ENCODE measurements around the gene MBTPS1.
"Not testable (repeated sequence)": the region's sequence is repeated elsewhere in the genome, so short reads cannot be mapped to it uniquely, and the experiment has no call there.

The MBTPS1 gene

DNA sequence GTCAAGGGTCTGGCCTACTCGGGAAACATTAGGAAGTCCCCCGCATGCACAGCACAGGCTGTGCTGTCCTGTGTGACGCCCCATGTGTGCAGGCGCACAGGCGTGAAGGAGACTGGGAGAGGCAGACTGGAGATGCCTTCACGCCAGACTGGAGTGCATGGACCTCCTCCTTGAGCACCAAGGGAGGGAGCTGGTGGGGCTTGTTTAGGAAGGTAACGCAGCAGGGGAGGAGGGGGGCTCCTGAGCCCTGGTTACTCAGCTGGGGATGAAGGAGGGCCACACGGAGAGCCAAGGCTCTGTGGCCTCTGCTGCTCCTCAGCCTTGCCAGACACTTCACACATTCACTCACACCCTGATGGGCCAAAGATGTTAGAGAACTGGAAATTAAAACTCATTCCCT lies 20.5 kb upstream of the MBTPS1 start:
- DNase-seq (ENCODE audit: low read depth): no peak

DNA sequence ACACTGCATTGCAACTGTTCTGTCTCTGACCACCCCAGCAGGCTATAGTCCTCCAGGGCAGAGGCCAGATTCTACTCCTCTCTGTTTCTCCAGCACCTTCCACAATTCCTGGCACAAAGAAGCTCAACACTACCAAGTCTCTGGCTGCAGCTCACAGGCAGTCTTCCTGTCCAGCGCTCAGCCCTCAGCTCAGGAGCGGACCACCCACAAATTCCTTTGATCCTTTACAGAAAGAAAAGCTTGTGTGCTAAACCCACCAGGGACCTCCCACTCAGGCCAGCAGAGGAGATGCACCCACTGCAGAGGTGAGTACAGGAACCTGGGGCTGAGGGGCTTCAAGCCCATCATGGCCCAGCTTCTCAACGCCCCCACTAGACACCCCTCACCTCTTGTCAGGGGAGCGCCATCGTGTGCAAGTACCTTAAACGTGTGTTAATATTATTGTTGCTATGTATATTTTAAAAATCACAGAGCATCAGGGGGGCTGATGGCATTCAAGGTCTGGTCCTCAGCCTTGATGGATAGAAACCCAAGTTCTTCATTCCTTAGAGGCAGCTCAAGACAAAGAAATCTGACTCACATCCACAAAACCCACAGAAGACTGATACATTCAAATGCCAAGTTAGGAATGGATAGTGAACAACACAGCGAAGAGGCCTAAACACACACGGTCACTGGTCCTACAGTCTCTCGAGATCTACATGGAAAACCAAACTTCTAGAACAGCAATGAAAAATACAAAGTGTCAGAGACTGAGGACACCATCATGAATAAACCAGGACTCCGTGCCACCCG lies 19.8 kb upstream of the MBTPS1 start:
- DNase-seq (ENCODE audit: low read depth): no peak

DNA sequence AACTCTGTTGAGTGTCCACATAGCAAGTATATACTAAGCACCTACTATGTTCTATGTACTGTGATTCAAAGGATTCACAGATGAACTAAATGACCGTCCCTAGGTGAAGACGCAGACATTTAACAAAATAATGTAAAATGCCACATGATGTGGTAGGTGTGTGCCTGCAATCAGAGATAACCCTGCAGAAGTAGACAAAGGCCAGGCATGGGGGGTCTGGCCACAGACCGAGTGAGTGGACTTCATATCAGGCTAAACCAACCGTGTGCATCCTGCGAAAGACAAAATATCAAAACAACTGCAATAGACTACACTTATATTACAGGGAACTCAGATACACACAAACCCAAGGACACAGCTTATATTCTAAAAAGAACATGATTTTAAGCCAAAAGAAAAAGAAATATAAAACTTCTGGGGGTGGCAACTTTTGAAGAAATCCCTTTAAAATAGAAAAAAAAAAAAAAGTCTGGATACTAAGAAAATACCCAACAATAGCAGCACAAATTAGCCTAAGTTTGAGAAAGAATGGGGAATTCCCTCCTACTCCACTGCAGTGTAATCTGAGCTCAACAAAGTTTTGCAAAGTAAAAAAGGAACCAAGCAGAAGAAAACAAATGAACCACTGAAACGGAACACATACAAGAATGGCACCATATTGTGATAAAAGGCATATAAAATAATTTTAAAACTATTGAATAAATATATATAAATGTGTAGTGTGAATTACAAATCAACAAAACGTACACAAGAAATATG lies 16.0 kb upstream of the MBTPS1 start:
- no peak for DNase-seq (ENCODE audit: low read depth)

DNA sequence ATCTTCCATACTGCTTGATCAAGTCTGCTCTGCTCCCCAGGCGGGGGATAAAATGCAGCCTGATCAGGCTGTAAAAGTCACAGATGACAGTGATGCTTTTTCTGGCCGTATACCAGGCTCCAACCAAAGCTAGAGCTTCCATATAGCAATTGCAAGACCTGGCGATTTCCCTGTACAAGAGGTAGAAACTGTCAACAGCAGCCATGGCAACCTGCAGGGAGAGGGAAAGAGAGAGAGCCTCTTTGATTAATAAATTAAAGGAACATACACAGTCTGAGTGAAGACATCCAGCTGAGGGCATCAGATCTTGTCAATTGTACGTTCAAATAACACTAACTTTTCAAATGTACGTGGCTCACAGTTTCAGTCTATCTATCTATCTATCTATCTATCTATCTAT lies 14.4 kb upstream of the MBTPS1 start:
- no peak for DNase-seq (ENCODE audit: low read depth)

DNA sequence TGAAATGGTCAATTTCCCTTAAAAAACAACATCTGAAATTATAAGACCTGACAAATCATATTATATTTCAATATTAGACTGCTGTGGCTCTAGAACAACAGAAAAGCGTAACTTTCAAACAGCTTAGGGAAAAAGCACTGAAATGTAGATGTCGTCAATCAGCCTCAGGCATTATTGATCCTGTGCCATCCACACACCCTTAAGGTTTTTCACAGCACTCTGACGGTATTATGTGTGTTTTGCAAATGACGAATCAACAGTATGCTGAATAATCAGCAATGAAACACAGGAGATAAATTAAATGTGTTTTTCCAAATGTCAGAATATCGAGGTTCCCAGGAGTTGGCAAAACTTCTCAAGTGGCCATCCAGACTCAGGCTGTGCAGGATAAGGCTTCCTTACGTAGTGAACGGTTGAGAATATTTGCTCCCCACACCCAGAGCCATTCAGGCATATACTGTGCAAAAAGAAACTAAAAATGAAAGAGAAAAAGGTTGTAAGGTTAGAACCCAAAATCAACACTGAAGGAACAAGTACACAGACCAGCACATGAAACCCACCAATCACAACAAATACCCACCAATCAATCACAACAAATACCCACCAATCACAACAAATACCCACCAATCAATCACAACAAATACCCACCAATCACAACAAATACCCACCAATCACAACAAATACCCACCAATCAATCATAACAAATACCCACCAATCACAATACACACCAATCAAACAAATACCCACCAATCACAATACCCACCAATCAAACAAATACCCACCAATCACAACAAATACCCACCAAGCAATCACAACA lies 7.7 kb upstream of the MBTPS1 start:
- DNase-seq (ENCODE audit: low read depth): no peak

DNA sequence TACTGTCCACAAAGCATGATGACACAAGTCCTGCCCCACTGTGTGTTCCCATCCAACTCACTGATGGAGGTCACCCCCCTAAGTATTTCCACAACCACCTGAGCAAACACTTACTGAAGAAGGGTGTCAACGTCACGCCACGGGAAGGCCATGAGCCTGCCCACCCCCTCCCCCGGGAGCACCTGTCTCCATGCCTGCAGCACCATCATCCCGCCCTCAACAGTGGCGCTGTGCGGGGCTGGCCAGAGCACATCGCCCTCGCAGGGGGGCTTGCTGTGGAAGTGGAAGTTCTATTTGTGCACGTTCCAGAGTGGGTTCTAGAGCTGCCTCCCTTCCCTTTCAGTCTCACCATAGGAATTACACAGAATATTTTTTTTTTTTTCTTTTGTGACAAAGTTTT lies 4.3 kb upstream of the MBTPS1 start:
- DNase-seq (ENCODE audit: low read depth): no peak

DNA sequence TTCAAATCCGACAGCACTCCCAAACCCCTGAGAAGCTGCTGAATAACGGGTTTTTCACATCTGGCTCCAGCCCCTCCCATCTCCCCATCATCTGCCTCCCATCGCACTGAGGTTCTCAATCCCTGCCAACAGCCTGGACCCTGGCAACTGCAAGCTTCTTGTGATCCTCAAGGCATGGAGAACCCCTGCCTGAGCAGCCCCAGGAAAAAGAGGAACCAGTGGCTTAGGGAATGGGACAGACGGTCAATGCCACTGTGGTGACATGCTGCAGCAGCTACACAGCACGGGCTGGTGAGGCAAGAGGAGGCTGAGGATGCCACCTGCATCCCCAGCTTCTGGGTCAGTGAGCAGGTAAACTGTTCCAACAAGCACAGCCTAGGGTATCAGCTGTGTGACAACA lies 3.3 kb upstream of the MBTPS1 start:
- DNase-seq (ENCODE audit: low read depth): no peak

DNA sequence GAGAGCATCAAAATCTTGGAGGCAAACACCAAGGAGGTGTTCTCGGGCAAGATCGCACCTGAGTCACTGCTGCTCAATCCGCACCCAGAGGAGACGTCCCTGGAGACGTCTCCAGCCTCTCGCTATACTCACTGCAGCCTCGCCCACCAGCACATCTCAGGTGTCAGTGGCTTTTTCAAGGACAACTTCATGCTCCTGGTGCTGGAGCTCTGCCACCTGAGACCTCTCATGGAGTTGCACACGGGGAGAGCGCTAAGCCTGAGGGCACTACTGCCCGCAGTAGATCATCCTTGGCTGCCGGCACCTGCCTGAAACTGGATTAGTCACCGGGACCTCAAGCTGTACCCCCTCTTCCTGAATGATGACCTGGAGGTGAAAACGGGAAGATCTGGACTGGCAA lies 2.6 kb upstream of the MBTPS1 start:
- DNase-seq (ENCODE audit: low read depth): no peak

DNA sequence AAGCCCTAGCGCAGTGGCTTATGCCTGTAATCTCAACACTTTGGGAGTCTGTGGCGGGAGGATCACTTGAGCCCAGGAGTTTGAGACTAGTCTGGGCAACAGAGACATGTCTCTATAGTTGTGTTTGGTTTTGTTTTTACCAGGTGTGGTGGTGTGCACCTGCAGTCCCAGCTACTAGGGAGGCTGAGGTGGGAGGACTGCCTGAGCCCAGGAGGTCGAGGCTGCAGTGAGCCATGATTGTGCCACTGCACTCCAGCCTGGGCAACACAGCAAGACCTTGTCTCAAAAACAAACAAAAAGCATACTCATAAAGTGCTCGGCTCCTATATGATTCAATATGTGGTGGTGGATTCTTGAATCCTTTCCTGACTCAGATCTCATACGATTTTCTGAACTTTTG lies 1.6 kb upstream of the MBTPS1 start:
- not testable (repeated sequence) for DNase-seq (ENCODE audit: low read depth)

DNA sequence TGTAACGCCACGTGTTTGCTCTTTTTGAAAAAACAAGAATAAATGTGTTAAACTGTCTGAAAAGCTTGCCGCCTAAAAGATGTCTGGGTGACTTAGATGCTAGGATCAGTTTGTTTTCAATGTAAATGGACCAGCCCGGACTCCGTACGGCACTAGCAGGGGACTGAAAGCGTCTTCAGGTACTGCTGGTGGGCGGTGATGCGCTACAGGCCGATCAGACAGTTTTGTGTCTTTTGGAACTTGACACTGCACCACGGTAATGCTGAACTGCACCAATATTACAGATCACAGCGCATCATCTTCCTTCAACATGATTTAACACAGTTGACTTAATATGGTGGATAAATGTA lies 727 bp upstream of the MBTPS1 start:
- DNase-seq (ENCODE audit: low read depth): no peak

DNA sequence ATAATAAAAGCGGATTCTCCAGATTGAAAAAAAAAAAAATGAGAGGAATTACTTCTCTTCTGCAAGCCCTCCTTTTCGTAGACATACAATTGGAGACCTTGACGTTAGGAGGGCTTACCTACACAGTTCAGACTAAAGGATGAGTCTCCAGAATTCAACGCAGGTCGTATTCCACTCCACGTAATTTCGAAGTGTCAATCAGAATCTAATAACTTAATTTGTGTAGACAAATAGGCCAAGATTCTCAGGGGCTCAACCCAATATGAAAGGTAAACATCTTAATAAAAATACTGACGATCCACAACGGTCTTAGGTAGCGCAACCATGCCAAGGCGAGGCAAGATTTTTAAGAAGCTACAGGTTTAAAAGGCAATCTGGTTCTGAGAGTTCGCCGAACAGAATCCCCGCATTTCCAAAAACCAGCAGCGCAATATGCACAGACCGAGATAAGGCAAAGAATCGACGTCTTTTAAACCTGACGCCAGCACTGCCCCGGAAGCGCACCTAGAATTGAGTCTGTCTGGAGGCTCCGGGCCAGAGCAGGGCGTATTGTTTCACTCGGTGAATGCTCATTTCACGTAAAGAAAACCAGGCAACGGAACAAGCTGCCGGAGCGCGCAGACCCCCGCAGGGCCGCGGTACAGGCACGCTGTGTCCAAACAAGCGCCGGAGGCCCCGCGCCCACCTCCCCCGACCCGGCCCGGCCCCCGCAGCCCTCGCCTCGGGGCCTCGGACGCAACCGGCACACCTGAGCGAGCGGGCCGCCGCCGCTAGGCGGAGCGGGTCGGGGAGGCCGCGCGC lies 623 bp downstream of the MBTPS1 start:
- peak; percentile 24 for DNase-seq (ENCODE audit: low read depth)

DNA sequence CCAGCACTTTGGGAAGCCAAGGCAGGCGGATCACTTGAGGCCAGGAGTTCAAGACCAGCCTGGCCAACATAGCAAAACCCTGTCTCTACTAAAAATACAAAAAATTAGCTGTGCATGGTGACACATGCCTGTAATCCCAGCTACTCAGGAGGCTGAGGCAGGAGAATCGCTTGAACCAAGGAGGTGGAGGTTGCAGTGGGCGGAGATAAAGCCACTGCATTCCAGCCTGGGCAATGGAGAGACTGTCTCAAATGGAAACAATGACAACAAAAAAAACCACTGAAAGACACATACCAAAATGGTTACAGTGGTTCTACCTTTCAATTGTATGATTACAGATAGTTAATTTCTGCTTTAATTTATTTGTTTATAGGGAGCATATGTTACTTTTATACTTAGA lies 4.8 kb downstream of the MBTPS1 start:
- DNase-seq (ENCODE audit: low read depth): not testable (repeated sequence)

DNA sequence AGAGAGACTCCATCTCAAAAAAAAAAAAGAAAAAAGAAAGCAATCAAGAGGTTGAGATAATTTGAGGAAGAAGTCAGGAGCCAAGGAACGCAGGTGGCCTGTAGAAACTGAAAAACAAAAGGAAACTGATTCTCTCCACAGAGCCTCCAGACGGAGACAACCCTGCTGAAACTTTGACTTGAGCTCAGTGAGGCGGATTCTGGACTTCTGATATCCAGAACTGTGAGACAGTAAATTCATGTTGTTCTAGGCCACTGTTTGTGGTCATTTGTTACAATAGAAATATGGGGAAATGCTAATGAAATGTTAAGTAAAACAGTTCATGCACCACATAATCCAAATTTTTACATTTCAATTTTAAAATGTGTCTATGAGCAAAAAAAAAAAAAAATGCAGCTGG lies 5.2 kb downstream of the MBTPS1 start:
- no peak for DNase-seq (ENCODE audit: low read depth)

DNA sequence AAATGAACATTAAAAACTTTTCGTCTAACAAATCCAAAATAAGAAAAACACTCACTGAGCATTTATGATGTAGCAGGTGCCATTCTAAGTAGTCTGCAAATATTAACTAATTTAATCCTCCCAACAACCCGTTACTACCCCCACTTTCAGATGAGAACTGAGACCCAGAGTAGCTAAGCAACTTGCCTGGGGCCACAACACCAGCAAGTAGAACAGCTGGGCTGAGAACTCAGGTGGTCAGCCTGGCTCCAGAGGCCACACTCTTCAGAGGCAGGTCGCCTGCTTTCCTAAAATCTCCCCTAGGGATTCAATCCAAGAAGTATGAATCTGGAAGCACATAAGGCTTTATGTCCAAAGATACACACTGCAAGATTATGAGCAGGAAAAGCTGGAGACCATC lies 6.2 kb downstream of the MBTPS1 start:
- no peak for DNase-seq (ENCODE audit: low read depth)

DNA sequence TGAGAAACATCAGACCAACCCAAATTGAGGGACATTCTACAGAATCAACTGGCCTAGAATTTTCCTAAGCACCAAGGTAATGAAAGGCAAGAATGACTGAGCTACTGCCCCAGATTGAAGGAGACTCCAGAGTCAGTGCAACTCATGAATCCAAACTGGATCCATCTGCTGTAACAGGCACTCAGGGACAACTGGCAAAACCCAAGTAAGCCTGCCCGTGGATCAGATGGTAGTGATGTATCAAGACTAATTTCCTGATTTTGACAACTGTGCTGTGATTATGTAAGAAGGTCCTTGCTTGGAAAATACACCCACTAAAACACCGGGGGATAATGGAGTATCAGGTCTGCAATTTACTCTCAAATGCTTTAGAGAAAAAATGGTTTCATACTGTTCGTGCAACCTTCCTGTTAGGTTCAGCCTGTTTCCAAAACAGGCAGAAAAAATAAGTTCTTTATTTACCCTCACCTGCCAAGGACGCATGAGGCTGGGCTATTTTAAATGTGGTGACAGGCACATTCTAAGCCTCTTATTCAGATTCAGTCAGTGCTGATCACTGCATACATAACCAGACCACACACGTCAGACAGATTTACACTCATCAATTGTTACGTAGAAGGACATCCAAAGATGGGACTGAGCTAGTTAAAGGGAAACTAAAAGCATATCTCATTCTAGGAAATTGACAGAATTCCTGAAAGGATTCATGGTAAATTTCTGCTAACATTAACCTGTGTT lies 7.0 kb downstream of the MBTPS1 start:
- DNase-seq (ENCODE audit: low read depth): no peak

DNA sequence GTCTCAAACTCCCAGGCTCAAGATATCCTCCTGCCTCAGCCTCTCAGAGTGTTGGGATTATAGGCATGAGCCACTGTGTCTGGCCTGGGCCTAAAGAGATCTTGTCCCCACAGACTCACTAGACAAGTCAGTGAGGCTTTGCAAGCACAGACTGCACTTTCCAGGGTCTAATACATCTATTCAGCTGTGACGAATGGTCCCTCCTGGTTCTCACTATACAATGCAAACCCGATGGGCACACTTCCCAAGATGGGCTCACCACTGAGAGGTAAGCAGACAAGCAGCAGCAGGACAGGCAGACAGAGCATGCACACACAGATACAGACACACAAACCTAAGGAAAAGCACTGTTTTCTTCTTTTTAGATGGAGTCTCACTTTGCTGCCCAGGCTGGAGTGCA lies 8.8 kb downstream of the MBTPS1 start:
- DNase-seq (ENCODE audit: low read depth): no peak

DNA sequence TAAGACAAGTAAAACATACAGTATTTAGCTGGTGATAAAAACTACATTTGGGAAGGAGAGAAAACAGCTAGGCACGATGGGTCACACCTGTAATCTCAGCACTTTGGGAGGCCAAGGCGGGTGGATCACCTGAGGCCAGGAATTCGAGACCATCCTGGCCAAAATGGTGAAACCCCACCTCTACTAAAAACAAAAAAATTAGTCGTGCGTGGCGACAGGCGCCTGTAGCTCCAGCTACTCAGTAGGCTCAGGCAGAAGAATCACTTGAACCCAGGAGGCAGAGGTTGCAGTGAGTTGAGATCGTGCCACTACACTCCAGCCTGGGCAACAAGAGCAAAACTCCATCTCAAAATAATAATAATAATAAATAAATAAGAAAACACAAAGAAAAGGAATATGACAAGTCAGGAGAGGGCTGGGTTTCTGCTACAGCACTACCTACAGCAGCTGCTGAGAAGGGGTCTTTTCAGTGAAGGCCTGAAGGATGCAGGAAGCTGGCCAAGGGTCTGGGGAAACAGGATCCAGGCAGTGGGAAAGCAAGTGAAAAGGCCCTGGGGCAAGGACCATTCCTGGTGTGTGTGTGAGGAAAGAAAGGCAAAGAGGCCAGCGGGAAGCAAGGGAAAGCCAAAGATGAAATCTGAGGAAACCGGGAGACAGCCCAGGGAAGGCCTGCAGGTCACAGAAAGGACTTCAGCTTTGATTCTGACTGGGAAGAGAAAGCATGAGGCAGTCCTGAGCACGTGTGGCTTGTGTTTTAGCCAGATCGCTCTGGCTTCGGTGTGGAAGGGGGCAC lies 10.6 kb downstream of the MBTPS1 start:
- DNase-seq (ENCODE audit: low read depth): no peak

DNA sequence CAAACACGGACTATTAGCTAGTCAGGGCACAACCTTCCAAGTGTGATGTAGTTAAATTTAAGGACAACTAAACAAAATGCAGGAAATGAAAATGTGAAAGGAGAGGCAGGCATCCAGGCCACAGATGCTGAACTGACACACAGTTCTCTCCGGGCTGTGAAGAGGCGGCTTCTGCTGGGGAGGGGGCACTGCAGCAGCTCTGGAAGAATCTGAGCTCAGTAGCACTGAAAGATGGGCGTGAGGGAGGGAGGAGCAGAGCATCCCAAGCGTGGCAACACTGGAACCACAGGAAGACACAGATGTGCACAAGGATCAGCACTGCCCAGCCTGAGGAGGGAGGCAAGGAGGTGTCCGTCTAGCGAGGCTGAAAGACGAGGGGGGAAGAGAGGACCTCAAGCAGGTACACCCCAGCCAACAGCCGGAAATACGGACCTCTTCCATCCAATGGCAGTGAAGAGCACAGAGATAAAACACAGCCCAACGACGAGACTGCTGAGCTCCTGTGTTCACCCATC lies 11.4 kb downstream of the MBTPS1 start:
- no peak for DNase-seq (ENCODE audit: low read depth)

DNA sequence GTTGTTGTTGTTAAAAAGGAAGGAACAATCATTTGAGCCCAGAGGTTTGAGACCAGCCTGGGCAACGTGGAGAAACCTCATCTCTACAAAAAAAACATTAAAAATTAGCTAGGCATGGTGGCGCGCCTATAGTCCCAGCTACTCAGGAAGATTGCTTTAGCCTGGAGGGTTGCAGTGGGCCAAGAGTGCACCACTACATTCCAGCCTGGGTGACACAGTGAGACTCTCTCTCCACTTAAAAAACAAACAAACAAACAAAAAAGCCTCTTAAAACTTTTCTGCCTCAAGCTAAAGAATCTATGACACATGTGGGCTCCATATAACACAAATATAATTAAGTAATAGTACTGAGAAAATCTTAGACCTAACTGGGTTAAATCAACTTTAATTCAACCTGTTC lies 12.5 kb downstream of the MBTPS1 start:
- no peak for DNase-seq (ENCODE audit: low read depth)

DNA sequence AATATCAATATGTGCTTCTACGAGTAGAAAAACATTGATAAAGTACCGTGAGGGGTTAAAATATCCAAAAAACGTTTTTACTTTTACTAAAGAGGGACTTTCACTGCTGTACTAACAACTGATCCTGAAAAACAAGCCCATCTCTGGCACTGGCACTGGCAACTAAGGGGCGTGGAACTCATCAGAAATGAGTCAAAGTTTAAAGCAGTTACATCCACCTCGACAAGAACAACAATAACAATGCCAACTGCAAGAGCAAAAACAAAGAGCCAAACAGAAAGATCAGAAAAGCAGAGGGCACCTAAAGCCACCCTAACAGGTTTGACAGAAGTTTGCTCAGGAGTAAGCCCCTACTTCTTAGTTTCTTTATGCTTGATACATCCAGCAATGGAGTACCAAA lies 13.1 kb downstream of the MBTPS1 start:
- DNase-seq (ENCODE audit: low read depth): no peak
